GM18520 (cell line): ENCODE results near the gene C12orf50.
"Not testable (repeated sequence)": the region's sequence is repeated elsewhere in the genome, so short reads cannot be mapped to it uniquely, and the experiment has no call there.

Experiments
- ATAC-seq: cut with Tn5 transposase; IDR thresholded peaks from one replicate; pipeline ENCODE4 v1.9.1; 2021; ENCODE audit not compliant: unreplicated experiment

The C12orf50 gene

GRCh38 chr12:88029093-88029665, at the start of gene C12orf50:
Gene C12orf50 (minus strand): TSS chr12:88029401. CDS start chr12:88026962, 2,439 bp downstream.
- no peak for ATAC-seq

- no peak for ATAC-seq
Observed at GRCh38 chr12:88067301-88067700, 38.1 kb upstream of the C12orf50 start.

GRCh38 chr12:88063375-88063774, 34.2 kb upstream of the C12orf50 start:
- peak; percentile 68 for ATAC-seq

GRCh38 chr12:88062474-88062873, 33.3 kb upstream of the C12orf50 start:
- peak; percentile 73 for ATAC-seq

GRCh38 chr12:88058719-88059077, 29.5 kb upstream of the C12orf50 start:
- ATAC-seq: no peak

- ATAC-seq: no peak
Observed at GRCh38 chr12:88057994-88058718, 29.0 kb upstream of the C12orf50 start.

- ATAC-seq: no peak
Observed at GRCh38 chr12:88056571-88056970, 27.4 kb upstream of the C12orf50 start.

GRCh38 chr12:88052686-88053085, 23.5 kb upstream of the C12orf50 start:
- ATAC-seq: no peak

GRCh38 chr12:88044035-88044434, 14.8 kb upstream of the C12orf50 start:
- ATAC-seq: no peak

- ATAC-seq: no peak
Observed at GRCh38 chr12:88037770-88038169, 8.6 kb upstream of the C12orf50 start.

GRCh38 chr12:88036353-88036965, 7.3 kb upstream of the C12orf50 start:
- ATAC-seq: no peak

- peak; percentile 7 for ATAC-seq
Observed at GRCh38 chr12:88035907-88036289, 6.7 kb upstream of the C12orf50 start.

GRCh38 chr12:88035271-88035906, 6.2 kb upstream of the C12orf50 start:
- ATAC-seq: peak; percentile 100

GRCh38 chr12:88031161-88031560, 2.0 kb upstream of the C12orf50 start:
- not testable (repeated sequence) for ATAC-seq

- ATAC-seq: no peak
Observed at GRCh38 chr12:88026196-88026595, 3.0 kb downstream of the C12orf50 start.

GRCh38 chr12:88017964-88018363, 11.2 kb downstream of the C12orf50 start:
- no peak for ATAC-seq

GRCh38 chr12:88015825-88016224, 13.4 kb downstream of the C12orf50 start:
- no peak for ATAC-seq

GRCh38 chr12:88011755-88012154, 17.4 kb downstream of the C12orf50 start:
- no peak for ATAC-seq

- no peak for ATAC-seq
Observed at GRCh38 chr12:88006351-88006750, 22.9 kb downstream of the C12orf50 start.

GRCh38 chr12:88001327-88001726, 27.9 kb downstream of the C12orf50 start:
- no peak for ATAC-seq

- ATAC-seq: peak; percentile 73
Observed at GRCh38 chr12:87995581-87996178, 33.5 kb downstream of the C12orf50 start.
